C4-2B (cell line): Measurements from ENCODE around the gene ULK1.

Experiments used
- ZFX ChIP-seq: fragments of 450-650 bp; IDR thresholded peaks from 2 replicates; pipeline ENCODE4 v1.6.1; 2017
- TF ChIP-seq, protein P1 (sequence below): fragments of 450-650 bp; conservative IDR thresholded peaks from 2 replicates; pipeline ENCODE4 v1.5.1; 2017; ENCODE audit warnings: mild to moderate bottlenecking

GRCh38 chr12:131946757-131947156 lies 52.3 kb downstream of the ULK1 start:
- TF ChIP-seq, protein P1, sequence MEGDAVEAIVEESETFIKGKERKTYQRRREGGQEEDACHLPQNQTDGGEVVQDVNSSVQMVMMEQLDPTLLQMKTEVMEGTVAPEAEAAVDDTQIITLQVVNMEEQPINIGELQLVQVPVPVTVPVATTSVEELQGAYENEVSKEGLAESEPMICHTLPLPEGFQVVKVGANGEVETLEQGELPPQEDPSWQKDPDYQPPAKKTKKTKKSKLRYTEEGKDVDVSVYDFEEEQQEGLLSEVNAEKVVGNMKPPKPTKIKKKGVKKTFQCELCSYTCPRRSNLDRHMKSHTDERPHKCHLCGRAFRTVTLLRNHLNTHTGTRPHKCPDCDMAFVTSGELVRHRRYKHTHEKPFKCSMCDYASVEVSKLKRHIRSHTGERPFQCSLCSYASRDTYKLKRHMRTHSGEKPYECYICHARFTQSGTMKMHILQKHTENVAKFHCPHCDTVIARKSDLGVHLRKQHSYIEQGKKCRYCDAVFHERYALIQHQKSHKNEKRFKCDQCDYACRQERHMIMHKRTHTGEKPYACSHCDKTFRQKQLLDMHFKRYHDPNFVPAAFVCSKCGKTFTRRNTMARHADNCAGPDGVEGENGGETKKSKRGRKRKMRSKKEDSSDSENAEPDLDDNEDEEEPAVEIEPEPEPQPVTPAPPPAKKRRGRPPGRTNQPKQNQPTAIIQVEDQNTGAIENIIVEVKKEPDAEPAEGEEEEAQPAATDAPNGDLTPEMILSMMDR = no peak
- TF ChIP-seq ZFX = no peak
